Lower lobe of right lung (tissue), 2 donors: ENCODE results near the gene PAQR4. TPM values are rescaled to one million over a fixed set of nuclear protein-coding genes. Genes with fewer than 3 reads are reported as not detected.
A peak's percentile ranks its signal among the peaks of the same experiment; 100 is the strongest.

Experiments used
- ATAC-seq, 2 donors: fragments of 200-7000 bp; cut with Tn5 transposase; one replicate each; pipeline ENCODE4 v1.9.1; 2020 to 2022; ENCODE audit warnings: mild to moderate bottlenecking in 2 of 2, moderate library complexity in 2 of 2
- DNase-seq: peaks from one replicate; pipeline ENCODE4 v3.0.0-alpha.2; 2020
- H3K27ac ChIP-seq: fragments of 200-600 bp; one replicate; pipeline ENCODE4 v1.8.0; 2022
- H3K27me3 ChIP-seq: fragments of 200-600 bp; one replicate; pipeline ENCODE4 v1.8.0; 2022; ENCODE audit warnings: low read depth
- H3K36me3 ChIP-seq: fragments of 200-600 bp; one replicate; pipeline ENCODE4 v1.8.0; 2022; ENCODE audit warnings: mild to moderate bottlenecking
- H3K4me1 ChIP-seq: fragments of 200-600 bp; one replicate; pipeline ENCODE4 v1.8.0; 2022
- H3K4me3 ChIP-seq: fragments of 200-600 bp; one replicate; pipeline ENCODE4 v1.8.0; 2022; ENCODE audit warnings: mild to moderate bottlenecking
- H3K9me3 ChIP-seq: fragments of 200-600 bp; one replicate; pipeline ENCODE4 v1.8.0; 2022
- intact Hi-C: fragments of 100-400 bp; cut with DNase I; formaldehyde crosslinking; loops from one replicate; pipeline ENCODE4 v1.11.0; 2022
- total RNA-seq: library from RNA; stranded (reverse); fragmentation: NEBNext Ultra II Directional; extraction: Animal tissue kit (Norgen Biotek cat#: 25700); gene quantifications from one replicate; pipeline ENCODE4 v1.2.1, GENCODE V29; 2021
- TF ChIP-seq, protein P1 (sequence below): fragments of 200-600 bp; IDR thresholded peaks from one replicate; pipeline ENCODE4 v1.8.0; 2022; ENCODE audit warnings: antibody characterized with exemption, mild to moderate bottlenecking
- donor health status: DM: no; HTN: yes; CAD: no; lungs with severe emphysema.

Gene PAQR4
- total RNA-seq, 1 donor from 2014 or later: 10.8 TPM

DNA sequence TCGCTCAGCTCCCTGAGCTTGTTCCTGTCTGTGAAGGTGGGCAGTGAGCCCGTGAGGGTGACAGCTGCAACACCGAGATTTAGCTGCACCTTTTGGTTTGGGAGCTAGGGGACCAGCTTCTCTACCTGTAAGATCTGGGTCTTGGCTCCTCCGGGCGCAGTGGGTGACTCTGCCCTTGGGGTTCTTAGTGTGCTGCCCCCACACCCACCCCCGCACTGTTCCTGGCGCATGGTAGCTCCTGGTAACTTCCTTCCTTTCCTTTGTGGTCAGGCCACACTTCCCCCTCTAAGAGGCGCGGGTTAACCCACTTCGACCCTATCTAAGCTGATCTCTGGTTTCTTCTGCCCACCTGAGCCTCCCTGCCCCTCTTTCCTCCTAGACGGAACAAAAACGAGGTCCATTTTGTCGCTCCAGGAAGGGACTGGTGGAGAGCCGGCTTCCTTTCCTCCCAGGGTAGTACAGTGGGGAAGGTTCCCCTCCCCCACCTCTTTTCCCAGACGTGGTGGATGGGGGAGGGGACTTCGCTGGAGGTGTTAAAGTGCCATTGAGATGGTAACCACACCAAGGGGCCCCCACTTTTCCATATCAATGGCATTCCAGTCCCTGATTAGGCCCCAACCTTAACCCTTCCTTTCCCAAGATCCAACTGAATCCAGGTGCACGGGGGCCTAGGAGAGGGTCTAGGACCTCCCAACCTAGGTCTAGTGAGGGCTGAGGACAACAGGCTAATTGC, 39.0 kb downstream of the PAQR4 start:
- intact Hi-C loops: no loop called here
- TF ChIP-seq, protein P1, sequence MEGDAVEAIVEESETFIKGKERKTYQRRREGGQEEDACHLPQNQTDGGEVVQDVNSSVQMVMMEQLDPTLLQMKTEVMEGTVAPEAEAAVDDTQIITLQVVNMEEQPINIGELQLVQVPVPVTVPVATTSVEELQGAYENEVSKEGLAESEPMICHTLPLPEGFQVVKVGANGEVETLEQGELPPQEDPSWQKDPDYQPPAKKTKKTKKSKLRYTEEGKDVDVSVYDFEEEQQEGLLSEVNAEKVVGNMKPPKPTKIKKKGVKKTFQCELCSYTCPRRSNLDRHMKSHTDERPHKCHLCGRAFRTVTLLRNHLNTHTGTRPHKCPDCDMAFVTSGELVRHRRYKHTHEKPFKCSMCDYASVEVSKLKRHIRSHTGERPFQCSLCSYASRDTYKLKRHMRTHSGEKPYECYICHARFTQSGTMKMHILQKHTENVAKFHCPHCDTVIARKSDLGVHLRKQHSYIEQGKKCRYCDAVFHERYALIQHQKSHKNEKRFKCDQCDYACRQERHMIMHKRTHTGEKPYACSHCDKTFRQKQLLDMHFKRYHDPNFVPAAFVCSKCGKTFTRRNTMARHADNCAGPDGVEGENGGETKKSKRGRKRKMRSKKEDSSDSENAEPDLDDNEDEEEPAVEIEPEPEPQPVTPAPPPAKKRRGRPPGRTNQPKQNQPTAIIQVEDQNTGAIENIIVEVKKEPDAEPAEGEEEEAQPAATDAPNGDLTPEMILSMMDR: no peak

DNA sequence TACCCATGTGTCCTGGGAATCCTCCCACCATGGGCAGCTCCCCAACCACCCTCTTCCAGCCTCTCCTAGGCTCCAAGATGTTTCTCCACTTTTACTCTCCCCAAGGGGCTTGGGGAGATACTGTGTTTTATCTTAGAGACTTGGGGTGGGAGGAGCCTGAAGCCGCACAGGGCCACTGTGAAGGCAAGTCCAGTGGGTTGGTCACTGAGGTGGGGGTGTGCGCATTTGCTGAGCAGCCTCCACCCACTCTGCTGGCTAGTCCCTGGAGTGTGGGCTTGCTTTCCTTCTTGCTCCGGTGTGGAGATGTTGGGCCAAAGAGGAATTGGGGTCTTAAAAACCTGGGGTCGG, 39.5 kb downstream of the PAQR4 start:
- DNase-seq: no peak
- TF ChIP-seq, protein P1: no peak
- H3K27me3 ChIP-seq: peaks cover 64% of the 10 kb centered on the region

More for the DNA sequence above, 39.0 kb downstream of the PAQR4 start:
- no peak for ATAC-seq
- H3K36me3 ChIP-seq: no peaks in the 10 kb centered on the region
- peak overlapping the region; percentile 15 for H3K4me3 ChIP-seq
- no peaks in the 10 kb centered on the region for H3K9me3 ChIP-seq
- H3K27ac ChIP-seq: peak overlapping the region; percentile 59
- DNase-seq: peak; percentile 75
- peaks cover 59% of the 10 kb centered on the region for H3K27me3 ChIP-seq
- peaks cover 32% of the 10 kb centered on the region for H3K4me1 ChIP-seq

DNA sequence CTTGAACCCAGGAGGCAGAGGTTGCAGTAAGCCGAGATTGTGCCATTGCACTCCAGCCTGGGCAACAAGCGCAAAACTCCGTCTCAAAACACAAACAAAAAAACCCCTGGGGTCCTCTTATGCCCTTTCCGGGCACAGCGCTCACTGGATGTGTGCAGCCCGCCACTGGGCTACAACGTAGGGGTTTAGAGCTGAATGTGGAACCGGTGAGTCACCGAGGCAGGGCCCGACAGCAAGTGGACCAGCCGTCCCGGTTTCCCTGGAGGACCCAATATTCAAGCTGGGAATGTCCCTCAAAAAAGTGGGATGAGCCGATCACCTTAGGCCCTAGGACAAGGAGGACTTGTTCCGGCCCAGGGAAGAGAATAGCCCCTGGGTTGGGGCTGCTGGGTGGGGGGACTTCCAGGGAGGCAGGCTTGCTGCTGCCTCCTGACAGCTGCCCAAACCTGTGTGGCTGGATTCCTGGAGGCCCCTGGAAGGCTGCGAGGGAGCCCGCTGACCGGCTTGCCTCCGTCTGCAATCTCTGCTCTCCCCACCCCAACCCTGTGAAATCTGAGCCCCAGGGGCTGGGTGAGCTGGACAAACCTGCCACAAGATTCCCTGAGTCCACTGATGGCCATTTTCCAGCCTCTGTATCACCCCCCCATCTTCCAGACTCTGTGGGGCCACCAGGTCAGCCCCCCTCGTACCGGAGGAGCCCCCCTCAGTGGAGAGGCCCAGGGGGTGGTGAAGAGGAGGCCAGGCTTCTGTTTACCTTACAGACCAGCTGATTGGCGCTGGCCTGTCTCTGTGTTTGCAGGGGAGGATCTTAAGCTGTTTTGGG, 40.6 kb downstream of the PAQR4 start:
- TF ChIP-seq, protein P1: no peak
- Histone ChIP-seq H3K4me1 (peaks cover 31% of the 10 kb centered on the region), H3K27ac (peak overlapping the region; percentile 73), H3K4me3 (no peak overlapping the region), H3K36me3 (no peaks in the 10 kb centered on the region), H3K27me3 (peaks cover 71% of the 10 kb centered on the region), H3K9me3 (no peaks in the 10 kb centered on the region)
- ATAC-seq (peak; percentile 72 to 76), DNase-seq (peak; percentile 88)
- intact Hi-C loops: no loop called here

More for the DNA sequence above, 39.5 kb downstream of the PAQR4 start:
- Histone ChIP-seq H3K9me3 (no peaks in the 10 kb centered on the region), H3K27ac (peak overlapping the region; percentile 59), H3K36me3 (no peaks in the 10 kb centered on the region), H3K4me1 (peaks cover 32% of the 10 kb centered on the region), H3K4me3 (peak overlapping the region; percentile 15)
- intact Hi-C loops: no loop called here
- no peak for ATAC-seq

DNA sequence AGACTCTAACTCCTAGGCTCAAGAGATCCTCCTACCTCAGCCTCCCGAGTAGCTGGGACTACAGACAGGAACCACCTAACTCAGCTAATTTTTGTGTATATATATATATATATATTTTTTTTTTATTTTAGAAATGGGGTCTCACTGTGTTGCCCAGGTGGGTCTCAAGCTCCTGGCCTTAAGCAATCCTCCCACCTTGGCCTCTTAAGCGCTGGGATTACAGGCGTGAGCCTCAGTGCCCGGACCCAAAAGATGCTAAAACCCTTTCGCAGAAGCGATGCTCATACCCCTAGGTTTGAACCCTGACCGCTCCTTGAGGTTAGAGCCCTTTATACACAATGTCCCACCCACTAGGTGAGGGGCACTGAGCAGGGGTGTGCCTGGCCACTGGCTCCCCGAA, 41.4 kb downstream of the PAQR4 start:
- DNase-seq (no peak), ATAC-seq (no peak)
- Histone ChIP-seq H3K4me1 (peaks cover 28% of the 10 kb centered on the region), H3K27ac (peak overlapping the region; percentile 73), H3K36me3 (no peaks in the 10 kb centered on the region), H3K9me3 (no peaks in the 10 kb centered on the region), H3K4me3 (no peak overlapping the region), H3K27me3 (peaks cover 66% of the 10 kb centered on the region)
- intact Hi-C loops: no loop called here
- TF ChIP-seq, protein P1: no peak

DNA sequence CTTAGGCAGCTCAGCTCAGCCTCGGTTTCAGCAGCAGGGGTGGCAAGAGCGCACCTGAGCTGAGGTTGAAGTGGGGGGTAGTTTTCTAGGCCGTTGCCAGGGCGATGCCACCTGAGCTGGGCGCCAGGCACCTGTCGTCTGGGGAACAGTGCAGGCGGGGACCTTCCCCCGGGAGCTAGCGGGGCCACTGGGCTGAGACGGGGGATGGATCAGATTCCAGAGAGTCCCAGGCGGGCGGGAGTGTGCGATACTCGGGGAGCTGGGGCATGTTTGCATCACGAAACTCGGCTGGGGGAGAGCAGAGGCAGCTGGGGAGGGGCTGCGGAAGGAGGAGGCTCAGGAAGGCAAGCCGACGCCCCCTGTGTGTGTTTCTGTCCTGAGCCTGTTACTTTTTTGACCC, 43.1 kb downstream of the PAQR4 start:
- Histone ChIP-seq H3K4me3 (no peak overlapping the region), H3K27ac (no peak overlapping the region), H3K4me1 (peaks cover 22% of the 10 kb centered on the region), H3K9me3 (no peaks in the 10 kb centered on the region), H3K27me3 (peaks cover 62% of the 10 kb centered on the region), H3K36me3 (no peaks in the 10 kb centered on the region)
- TF ChIP-seq, protein P1: no peak
- intact Hi-C loops: no loop called here
- DNase-seq: no peak
- peak; percentile 7 to 36 for ATAC-seq
